ENCODE data around the gene SEC14L1. TPM values are rescaled to one million over a fixed set of nuclear protein-coding genes. Genes with fewer than 3 reads are reported as not detected.

SEC14L1 gene
- total and polyA plus RNA-seq, 4 donors: 17.2 to 99.8 (median 49.2) TPM

GRCh38 chr17:77182205-77183172 is 41.7 kb downstream of the SEC14L1 start:
- H3K9me3 ChIP-seq (ENCODE audit: control insufficient read depth, low read length): no peaks in the 10 kb centered on the region
- no peaks in the 10 kb centered on the region for H3K36me3 ChIP-seq (ENCODE audit: control insufficient read depth in 1 of 2, insufficient read depth in 2 of 2, low read length in 1 of 2)
- no peak overlapping the region for H3K27ac ChIP-seq (ENCODE audit: low read depth in 1 of 2, low read length in 2 of 2)
- no peaks in the 10 kb centered on the region for H3K27me3 ChIP-seq (ENCODE audit: control insufficient read depth in 1 of 2, insufficient read depth in 2 of 2, low read length in 1 of 2)
- no peaks in the 10 kb centered on the region for H3K4me1 ChIP-seq (ENCODE audit: control insufficient read depth in 1 of 2, insufficient read depth in 2 of 2, low read length in 2 of 2)
- intact Hi-C loops (cut with DNase I): no loop called here
- DNase-seq (no peak), ATAC-seq (ENCODE audit: low FRiP score) (no peak)
- no peak overlapping the region for H3K4me3 ChIP-seq (ENCODE audit: low read length in 2 of 2)
- 77 to 80% methylated on average over 16 of the region's 16 CpGs for WGBS, 2 donors

DNA sequence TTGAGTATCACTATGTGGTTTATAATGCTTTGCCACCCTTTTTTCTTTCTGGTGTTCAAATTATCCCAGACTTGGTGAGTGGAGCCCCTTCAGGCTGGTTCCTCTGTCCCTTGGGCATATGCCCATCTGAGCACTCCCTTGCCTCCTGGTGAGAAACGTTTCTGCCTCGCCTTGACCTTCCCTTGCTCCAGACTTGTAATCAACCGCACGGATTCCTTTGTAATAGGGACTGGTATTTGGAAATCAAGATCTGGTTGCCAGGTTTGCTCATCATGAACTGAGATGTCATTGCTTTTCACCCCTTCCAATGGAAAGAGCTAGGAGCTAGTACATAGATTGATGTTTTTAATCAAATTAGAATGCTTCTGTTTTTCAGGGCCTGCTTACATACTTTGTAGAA is 43.7 kb downstream of the SEC14L1 start:
- Histone ChIP-seq H3K36me3 (ENCODE audit: control insufficient read depth in 1 of 2, insufficient read depth in 2 of 2, low read length in 1 of 2) (no peaks in the 10 kb centered on the region), H3K4me1 (ENCODE audit: control insufficient read depth in 1 of 2, insufficient read depth in 2 of 2, low read length in 2 of 2) (no peaks in the 10 kb centered on the region)

GRCh38 chr17:77185137-77185536 is 44.4 kb downstream of the SEC14L1 start:
- H3K9me3 ChIP-seq (ENCODE audit: control insufficient read depth, low read length): no peaks in the 10 kb centered on the region
- no peak for ATAC-seq (ENCODE audit: low FRiP score)
- H3K27me3 ChIP-seq (ENCODE audit: control insufficient read depth in 1 of 2, insufficient read depth in 2 of 2, low read length in 1 of 2): no peaks in the 10 kb centered on the region
- no peaks in the 10 kb centered on the region for H3K36me3 ChIP-seq (ENCODE audit: control insufficient read depth in 1 of 2, insufficient read depth in 2 of 2, low read length in 1 of 2)
- intact Hi-C loops (cut with DNase I): no loop called here
- no peak overlapping the region for H3K27ac ChIP-seq (ENCODE audit: low read depth in 1 of 2, low read length in 2 of 2)
- H3K4me3 ChIP-seq (ENCODE audit: low read length in 2 of 2): no peak overlapping the region
- no peaks in the 10 kb centered on the region for H3K4me1 ChIP-seq (ENCODE audit: control insufficient read depth in 1 of 2, insufficient read depth in 2 of 2, low read length in 2 of 2)
- DNase-seq: no peak
- 31 to 37% methylated on average over 7 of the region's 7 CpGs for WGBS, 2 donors

More for the DNA sequence above, 43.7 kb downstream of the SEC14L1 start:
- no peak overlapping the region for H3K4me3 ChIP-seq (ENCODE audit: low read length in 2 of 2)
- ATAC-seq (ENCODE audit: low FRiP score): no peak
- intact Hi-C loops (cut with DNase I): no loop called here
- 82 to 84% methylated on average over 4 of the region's 4 CpGs for WGBS, 2 donors
- no peak for DNase-seq
- no peak overlapping the region for H3K27ac ChIP-seq (ENCODE audit: low read depth in 1 of 2, low read length in 2 of 2)
- no peaks in the 10 kb centered on the region for H3K27me3 ChIP-seq (ENCODE audit: control insufficient read depth in 1 of 2, insufficient read depth in 2 of 2, low read length in 1 of 2)
- H3K9me3 ChIP-seq (ENCODE audit: control insufficient read depth, low read length): no peaks in the 10 kb centered on the region

DNA sequence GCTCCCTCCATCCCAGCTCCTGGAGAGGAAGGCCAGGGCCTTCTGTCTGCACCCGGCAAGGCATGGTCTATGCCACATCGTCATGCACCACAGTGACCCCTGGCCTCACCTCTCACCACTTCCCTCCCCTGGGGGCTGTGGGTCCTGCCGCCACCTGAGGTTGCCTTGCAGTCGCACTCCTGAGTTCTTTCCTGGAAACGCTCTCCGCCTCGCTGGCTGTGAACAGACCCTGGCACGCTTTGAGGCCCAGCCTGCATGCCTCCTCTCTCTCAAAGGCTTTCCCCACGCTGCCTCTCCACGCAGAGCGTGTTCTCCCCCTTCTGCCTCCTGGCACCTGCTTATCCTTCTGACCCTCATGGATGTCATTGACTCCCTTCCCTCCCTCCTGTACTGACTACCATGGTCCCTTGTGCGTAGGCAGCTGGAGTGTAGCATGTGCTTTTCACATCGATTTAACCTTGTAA is 45.4 kb downstream of the SEC14L1 start:
- DNase-seq: no peak
- ATAC-seq (ENCODE audit: low FRiP score): no peak
- H3K9me3 ChIP-seq (ENCODE audit: control insufficient read depth, low read length): no peaks in the 10 kb centered on the region
- no peaks in the 10 kb centered on the region for H3K27me3 ChIP-seq (ENCODE audit: control insufficient read depth in 1 of 2, insufficient read depth in 2 of 2, low read length in 1 of 2)
- no peak overlapping the region for H3K27ac ChIP-seq (ENCODE audit: low read depth in 1 of 2, low read length in 2 of 2)
- H3K4me3 ChIP-seq (ENCODE audit: low read length in 2 of 2): no peak overlapping the region
- intact Hi-C loops (cut with DNase I): no loop called here
- H3K4me1 ChIP-seq (ENCODE audit: control insufficient read depth in 1 of 2, insufficient read depth in 2 of 2, low read length in 2 of 2): no peaks in the 10 kb centered on the region
- no peaks in the 10 kb centered on the region for H3K36me3 ChIP-seq (ENCODE audit: control insufficient read depth in 1 of 2, insufficient read depth in 2 of 2, low read length in 1 of 2)
- whole genome bisulfite sequencing, 2 donors: 75 to 80% methylated on average over 13 of the region's 13 CpGs

DNA sequence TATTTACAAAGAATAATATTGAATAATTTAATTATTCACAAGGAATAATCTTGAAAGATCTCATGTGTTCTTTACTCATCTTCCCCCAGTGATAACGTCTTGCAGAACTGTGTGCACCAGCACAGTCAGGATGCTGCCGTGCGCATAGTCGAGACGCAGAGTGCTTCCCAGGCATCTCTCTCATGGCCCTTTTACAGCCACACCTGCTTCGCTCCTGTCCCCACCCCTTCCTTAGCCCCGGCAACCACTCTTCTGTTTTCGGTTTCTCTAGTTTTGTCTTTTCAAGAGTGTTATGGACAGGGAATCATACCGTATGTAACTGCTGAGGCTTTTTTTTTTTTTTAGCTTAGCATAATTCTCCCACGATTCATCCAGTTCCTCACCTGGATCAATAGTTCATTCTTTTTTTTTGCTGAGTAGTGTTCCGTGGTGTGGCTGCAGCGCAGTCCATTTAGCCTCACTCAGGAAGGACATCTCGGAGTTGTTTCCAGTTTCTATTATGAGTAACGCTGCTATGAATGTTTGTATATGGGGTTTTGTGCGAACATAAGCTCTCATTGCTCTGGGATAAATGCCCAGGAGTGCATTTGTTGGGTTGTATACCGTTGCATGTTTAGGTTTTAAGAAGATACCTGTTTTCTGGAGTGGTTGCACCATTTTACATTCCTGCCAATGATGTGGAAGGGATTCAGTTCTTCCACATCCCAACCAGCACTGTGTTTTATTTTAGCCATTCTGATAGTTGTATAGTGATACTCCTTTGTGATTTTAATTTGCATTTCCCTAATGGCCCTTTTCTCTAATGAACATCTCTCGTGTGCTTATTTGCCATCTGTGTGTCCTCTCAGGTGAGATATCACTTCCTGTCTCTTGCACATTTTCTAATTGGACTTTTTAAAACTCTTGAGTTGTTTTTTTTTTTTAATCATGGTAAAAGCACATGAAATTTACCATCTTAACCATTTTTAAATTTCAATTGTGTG is 47.6 kb downstream of the SEC14L1 start:
- Histone ChIP-seq H3K4me1 (ENCODE audit: control insufficient read depth in 1 of 2, insufficient read depth in 2 of 2, low read length in 2 of 2) (no peaks in the 10 kb centered on the region), H3K27me3 (ENCODE audit: control insufficient read depth in 1 of 2, insufficient read depth in 2 of 2, low read length in 1 of 2) (no peaks in the 10 kb centered on the region), H3K36me3 (ENCODE audit: control insufficient read depth in 1 of 2, insufficient read depth in 2 of 2, low read length in 1 of 2) (no peaks in the 10 kb centered on the region), H3K27ac (ENCODE audit: low read depth in 1 of 2, low read length in 2 of 2) (no peak overlapping the region), H3K9me3 (ENCODE audit: control insufficient read depth, low read length) (no peaks in the 10 kb centered on the region), H3K4me3 (ENCODE audit: low read length in 2 of 2) (no peak overlapping the region)
- intact Hi-C loops (cut with DNase I): no loop called here
- ATAC-seq (ENCODE audit: low FRiP score) (no peak), DNase-seq (no peak)
- 94 to 96% methylated on average over 17 of the region's 17 CpGs for WGBS, 2 donors

DNA sequence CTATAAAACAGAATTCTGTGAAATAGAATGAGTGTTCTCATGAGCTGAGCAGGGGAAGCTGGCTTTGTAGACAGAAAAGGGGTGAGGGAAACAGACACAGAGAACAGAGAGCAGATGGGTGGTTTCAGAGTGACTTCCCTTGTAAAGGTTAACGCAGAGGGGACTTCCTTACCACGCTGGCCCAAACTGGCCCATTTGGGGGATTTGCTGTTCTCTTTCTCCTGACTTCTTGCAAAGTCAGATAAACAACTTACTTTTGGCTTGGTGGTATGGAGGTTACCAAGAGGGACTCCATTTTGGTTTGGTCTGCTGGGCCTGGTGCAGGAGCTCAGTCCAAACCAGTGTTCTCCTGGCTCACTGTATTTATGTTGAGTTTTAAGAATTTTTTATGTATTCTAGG is 48.4 kb downstream of the SEC14L1 start:
- WGBS, 2 donors: 70 to 93% methylated on average over 2 of the region's 2 CpGs
- no peaks in the 10 kb centered on the region for H3K27me3 ChIP-seq (ENCODE audit: control insufficient read depth in 1 of 2, insufficient read depth in 2 of 2, low read length in 1 of 2)
- no peak for ATAC-seq (ENCODE audit: low FRiP score)

GRCh38 chr17:77190576-77190975 is 49.8 kb downstream of the SEC14L1 start:
- H3K4me1 ChIP-seq (ENCODE audit: control insufficient read depth in 1 of 2, insufficient read depth in 2 of 2, low read length in 2 of 2): no peaks in the 10 kb centered on the region

More for the DNA sequence above, 48.4 kb downstream of the SEC14L1 start:
- intact Hi-C loops (cut with DNase I): no loop called here
- Histone ChIP-seq H3K27ac (ENCODE audit: low read depth in 1 of 2, low read length in 2 of 2) (no peak overlapping the region), H3K36me3 (ENCODE audit: control insufficient read depth in 1 of 2, insufficient read depth in 2 of 2, low read length in 1 of 2) (no peaks in the 10 kb centered on the region), H3K9me3 (ENCODE audit: control insufficient read depth, low read length) (no peaks in the 10 kb centered on the region), H3K4me3 (ENCODE audit: low read length in 2 of 2) (no peak overlapping the region), H3K4me1 (ENCODE audit: control insufficient read depth in 1 of 2, insufficient read depth in 2 of 2, low read length in 2 of 2) (no peaks in the 10 kb centered on the region)
- DNase-seq: no peak

DNA sequence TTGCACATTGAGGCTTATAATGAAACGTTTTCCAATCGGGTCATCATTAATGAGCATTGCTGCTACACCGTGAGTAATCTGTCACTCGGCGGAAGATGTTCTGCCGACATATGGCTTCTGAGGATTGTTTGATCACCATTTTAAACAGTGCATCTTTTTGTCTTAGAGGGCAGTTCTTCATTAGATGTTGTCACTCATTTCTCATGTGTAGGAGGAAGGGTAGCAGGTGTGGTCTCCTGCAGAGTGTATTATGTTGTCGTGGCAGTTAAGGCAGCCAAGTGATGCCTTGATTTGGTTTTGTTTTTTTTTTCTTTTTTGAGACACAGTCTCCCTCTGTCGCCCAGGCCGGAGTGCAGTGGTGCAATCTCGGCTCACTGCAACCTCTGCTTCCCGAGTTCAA is 50.5 kb downstream of the SEC14L1 start:
- no peaks in the 10 kb centered on the region for H3K27me3 ChIP-seq (ENCODE audit: control insufficient read depth in 1 of 2, insufficient read depth in 2 of 2, low read length in 1 of 2)
- H3K9me3 ChIP-seq (ENCODE audit: control insufficient read depth, low read length): no peaks in the 10 kb centered on the region
- H3K27ac ChIP-seq (ENCODE audit: low read depth in 1 of 2, low read length in 2 of 2): no peak overlapping the region
- intact Hi-C loops (cut with DNase I): no loop called here
- WGBS, 2 donors: 92% methylated on average over 11 of the region's 11 CpGs
- ATAC-seq (ENCODE audit: low FRiP score) (no peak), DNase-seq (no peak)
- no peaks in the 10 kb centered on the region for H3K4me1 ChIP-seq (ENCODE audit: control insufficient read depth in 1 of 2, insufficient read depth in 2 of 2, low read length in 2 of 2)
- no peak overlapping the region for H3K4me3 ChIP-seq (ENCODE audit: low read length in 2 of 2)
- H3K36me3 ChIP-seq (ENCODE audit: control insufficient read depth in 1 of 2, insufficient read depth in 2 of 2, low read length in 1 of 2): peaks cover 0 to 4% of the 10 kb centered on the region in 2 donors

More at GRCh38 chr17:77190576-77190975, 49.8 kb downstream of the SEC14L1 start:
- ATAC-seq (ENCODE audit: low FRiP score) (no peak), DNase-seq (no peak)
- no peaks in the 10 kb centered on the region for H3K27me3 ChIP-seq (ENCODE audit: control insufficient read depth in 1 of 2, insufficient read depth in 2 of 2, low read length in 1 of 2)
- 93 to 97% methylated on average over 11 of the region's 11 CpGs for WGBS, 2 donors
- H3K36me3 ChIP-seq (ENCODE audit: control insufficient read depth in 1 of 2, insufficient read depth in 2 of 2, low read length in 1 of 2): no peaks in the 10 kb centered on the region
- H3K27ac ChIP-seq (ENCODE audit: low read depth in 1 of 2, low read length in 2 of 2): no peak overlapping the region
- intact Hi-C loops (cut with DNase I): no loop called here
- no peak overlapping the region for H3K4me3 ChIP-seq (ENCODE audit: low read length in 2 of 2)
- no peaks in the 10 kb centered on the region for H3K9me3 ChIP-seq (ENCODE audit: control insufficient read depth, low read length)
